Stimulated activated CD4-positive, alpha-beta T cell treated with anti-CD3 and anti-CD28 coated beads, Interleukin-1b, Interleukin-23, amount 100 ng/mL, for 1 hour (primary cell): ENCODE data around the gene PPP2R5C.
A peak's percentile ranks its signal among the peaks of the same experiment; 100 is the strongest.
"Not testable (repeated sequence)": the region's sequence is repeated elsewhere in the genome, so short reads cannot be mapped to it uniquely, and the experiment has no call there.

Experiments used
- DNase-seq, 2 donors: peaks; one replicate each; pipeline ENCODE4 v3.0.0-alpha.2; 2020; ENCODE audit warnings: low read depth in 2 of 2

Gene PPP2R5C

GRCh38 chr14:101781240-101782061, 19.9 kb downstream of the PPP2R5C start:
- DNase-seq = no peak

GRCh38 chr14:101783260-101784016, 21.9 kb downstream of the PPP2R5C start:
- DNase-seq = no peak

- DNase-seq = no peak
Measured at GRCh38 chr14:101784631-101785030, 23.1 kb downstream of the PPP2R5C start.

- DNase-seq = no peak
Measured at GRCh38 chr14:101788016-101788635, 26.6 kb downstream of the PPP2R5C start.

GRCh38 chr14:101789222-101789621, 27.7 kb downstream of the PPP2R5C start:
- no peak for DNase-seq

DNA sequence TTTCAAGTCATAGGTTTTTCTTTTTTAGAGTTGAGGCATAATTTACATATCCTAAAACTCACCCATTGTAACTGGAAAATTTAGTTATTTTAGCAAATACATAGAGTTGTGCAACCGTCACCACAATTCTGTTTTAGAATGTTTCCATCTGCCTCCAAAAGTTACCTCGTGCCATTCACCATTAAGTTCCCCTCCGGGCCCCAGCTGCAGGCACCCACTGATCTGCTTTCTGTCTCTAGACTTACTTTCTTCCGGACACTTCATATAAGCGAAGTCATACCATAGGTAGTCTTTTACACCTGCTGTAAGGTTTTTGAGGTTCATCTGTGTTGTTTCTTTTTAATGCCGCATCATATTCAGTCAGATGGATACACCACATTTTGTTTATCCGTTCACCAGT, 28.7 kb downstream of the PPP2R5C start:
- DNase-seq = no peak

- no peak for DNase-seq
Measured at GRCh38 chr14:101791919-101792572, 30.5 kb downstream of the PPP2R5C start.

GRCh38 chr14:101796016-101796415, 34.5 kb downstream of the PPP2R5C start:
- no peak for DNase-seq

DNA sequence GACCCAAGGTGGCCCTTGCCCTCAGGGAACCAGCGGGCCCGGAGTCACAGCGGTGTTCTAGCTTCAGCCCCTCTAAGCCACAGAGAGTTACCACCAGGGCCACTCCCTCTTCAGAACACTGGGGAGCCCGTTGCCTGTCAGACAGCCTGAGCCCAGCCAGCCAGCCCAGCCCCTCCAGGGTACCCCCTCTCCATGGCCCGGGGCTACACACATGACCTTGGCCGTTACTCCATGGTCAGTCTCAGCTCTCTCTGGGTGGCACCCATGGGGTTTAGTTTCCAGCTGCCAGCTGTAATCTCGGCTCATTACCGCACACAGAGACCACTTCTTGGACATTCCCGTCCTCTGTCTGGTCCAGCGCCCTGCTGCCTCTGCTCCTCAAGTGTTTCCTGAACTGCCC, 35.0 kb downstream of the PPP2R5C start:
- DNase-seq = no peak

- DNase-seq = no peak
Measured at GRCh38 chr14:101797856-101798255, 36.3 kb downstream of the PPP2R5C start.

- not testable (repeated sequence) for DNase-seq
Measured at GRCh38 chr14:101804373-101804772, 42.9 kb downstream of the PPP2R5C start.

DNA sequence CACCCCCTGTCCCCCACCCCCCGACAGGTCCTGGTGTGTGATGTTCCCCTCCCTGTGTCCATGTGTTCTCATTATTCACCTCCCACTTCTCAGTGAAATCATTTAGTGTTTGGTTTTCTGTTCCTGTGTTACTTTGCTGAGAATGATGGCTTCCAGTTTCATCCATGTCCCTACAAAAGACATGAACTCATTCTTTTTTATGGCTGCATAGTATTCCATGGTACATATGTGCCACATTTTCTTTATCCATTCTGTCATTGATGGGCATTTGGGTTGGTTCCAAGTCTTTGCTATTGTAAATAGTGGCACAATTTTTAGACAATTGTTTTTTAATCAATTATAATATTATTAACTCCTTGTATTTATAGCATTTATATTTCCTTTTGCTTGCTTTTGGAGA, 44.7 kb downstream of the PPP2R5C start:
- not testable (repeated sequence) for DNase-seq

GRCh38 chr14:101808020-101808641, 46.6 kb downstream of the PPP2R5C start:
- no peak for DNase-seq

- DNase-seq = no peak
Measured at GRCh38 chr14:101808894-101809670, 47.6 kb downstream of the PPP2R5C start.

DNA sequence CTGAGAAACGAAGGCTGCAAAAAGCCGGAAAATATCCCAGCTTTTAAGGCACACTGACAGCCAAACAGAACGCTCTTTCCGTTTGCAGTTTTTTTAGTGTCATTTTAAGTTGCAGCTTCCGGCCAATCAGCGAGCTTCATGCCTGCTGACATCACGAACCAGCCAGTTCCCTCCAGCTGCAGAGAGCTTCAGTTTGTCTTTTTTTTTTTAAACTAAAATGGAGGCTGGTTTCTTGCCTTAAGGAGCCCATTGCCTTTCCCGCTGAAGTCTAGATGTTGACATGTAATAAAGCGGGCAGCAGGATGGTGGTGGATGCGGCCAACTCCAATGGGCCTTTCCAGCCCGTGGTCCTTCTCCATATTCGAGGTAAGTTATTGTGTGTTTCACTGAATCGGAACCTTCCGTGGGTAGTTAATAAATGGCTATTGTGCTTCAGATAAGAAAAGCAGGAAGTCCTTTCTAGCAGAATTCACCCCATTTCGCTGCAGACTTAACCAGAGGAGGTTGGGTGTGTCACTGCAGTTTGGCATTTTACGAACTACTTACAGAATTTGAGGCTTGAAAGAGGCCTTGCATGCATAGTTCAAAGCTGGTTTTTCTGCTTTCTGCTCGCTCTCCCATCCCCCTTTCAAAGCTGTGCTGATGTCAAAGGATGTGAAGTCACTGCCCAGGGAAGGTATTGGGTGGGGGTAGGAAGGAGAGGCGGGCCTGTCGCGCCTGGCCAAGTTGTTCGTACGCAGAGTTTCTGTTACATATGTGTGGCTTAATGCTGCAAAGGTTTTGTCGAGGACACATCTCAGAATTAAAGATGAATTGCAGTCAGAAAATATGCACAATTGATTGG, 48.4 kb downstream of the PPP2R5C start:
- peak in 1 of 2 donors; percentile 57 for DNase-seq

DNA sequence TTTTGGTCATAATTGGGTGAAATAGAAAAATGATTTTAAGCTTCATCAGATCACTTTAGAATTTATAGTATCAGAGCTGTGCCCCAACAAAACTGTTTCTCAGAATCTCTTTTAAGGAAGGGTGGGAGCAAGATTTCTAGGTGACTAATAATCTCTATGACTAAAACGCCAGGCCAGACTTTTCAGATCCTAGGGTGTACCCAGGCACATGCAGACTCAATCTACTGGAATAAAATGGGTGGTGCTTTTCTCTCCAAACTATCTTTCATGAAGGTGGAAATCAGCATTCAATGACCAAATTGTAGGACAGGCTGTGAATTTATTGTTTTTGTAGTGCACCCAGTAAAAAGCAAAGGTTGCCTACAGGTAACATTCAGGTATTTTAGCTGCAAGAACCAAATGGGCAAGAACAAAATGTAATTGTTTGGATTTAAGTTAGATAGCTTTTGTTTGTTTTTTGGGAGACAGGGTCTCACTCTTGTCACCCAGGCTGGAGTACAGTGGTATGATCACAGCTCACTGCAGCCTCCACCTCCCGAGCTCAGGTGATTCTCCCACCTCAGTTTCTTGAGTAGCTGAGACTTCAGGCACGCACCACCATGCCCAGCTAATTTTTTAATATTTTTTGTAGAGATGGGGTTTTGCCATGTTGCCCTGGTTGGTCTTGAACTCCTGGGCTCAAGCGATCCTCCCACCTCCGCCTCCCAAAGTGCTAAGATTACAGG, 49.5 kb downstream of the PPP2R5C start:
- DNase-seq = no peak

DNA sequence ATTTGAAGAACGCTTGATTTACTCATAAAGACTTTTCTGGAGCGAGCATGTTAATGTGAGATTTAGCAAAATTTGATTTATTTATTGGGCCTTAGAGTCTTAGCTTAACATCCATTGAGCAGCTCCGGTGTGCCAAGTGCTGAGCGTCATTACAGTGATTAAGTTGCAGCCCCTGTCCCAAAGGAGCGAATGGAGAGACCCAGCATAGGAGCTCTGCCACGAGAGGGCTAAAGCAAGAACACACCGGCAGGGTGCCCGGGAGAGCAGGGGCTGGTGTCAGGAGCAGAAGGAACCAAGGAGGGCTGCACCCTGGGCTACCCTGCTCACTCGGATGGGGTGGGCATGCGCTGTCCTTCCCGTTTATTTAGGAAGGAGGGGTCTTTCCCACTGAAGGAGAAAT, 50.6 kb downstream of the PPP2R5C start:
- no peak for DNase-seq

GRCh38 chr14:101813171-101813759, 51.8 kb downstream of the PPP2R5C start:
- no peak for DNase-seq

DNA sequence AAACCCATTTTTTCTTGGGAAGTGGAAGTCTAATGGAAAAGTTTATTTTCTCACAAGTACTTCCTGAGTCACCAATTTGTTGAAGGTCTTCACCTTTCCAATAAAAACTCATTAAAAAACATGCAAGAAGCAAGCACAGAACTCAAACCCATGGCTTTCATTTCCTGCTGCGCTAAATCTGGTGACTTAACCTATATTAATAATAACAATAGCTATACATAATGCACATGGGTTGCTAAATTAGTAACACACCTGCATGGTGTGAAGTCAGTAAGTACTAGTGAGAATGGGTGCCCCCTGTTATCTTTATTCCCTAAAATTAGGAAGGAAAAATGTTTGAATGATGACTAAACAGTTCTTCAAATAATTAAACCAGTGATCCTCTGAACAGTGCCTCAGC, 52.3 kb downstream of the PPP2R5C start:
- no peak for DNase-seq
